WERI-Rb-1 (cell line): ENCODE data around the gene VAX1.

Source experiments
- DNase-seq: peaks from one replicate; pipeline ENCODE4 v3.0.0-alpha.2; 2020
- H3K27ac ChIP-seq: fragments of 250-450 bp; sonication (Bioruptor Pico); 2 replicates; pipeline ENCODE4 v1.5.1; 2020; ENCODE audit warnings: mild to moderate bottlenecking, moderate library complexity
- H3K27me3 ChIP-seq: fragments of 250-450 bp; sonication (Bioruptor Pico); 2 replicates; pipeline ENCODE4 v1.5.1; 2021; ENCODE audit warnings: mild to moderate bottlenecking, low read depth, moderate library complexity; ENCODE audit not compliant: insufficient read depth, severe bottlenecking
- H3K36me3 ChIP-seq: fragments of 250-450 bp; sonication (Bioruptor Pico); 2 replicates; pipeline ENCODE4 v1.5.1; 2020; ENCODE audit warnings: mild to moderate bottlenecking, moderate library complexity
- H3K4me3 ChIP-seq: 2 replicates; pipeline ENCODE4 v1.5.1; 2011; ENCODE audit warnings: low read depth, mild to moderate bottlenecking, control low read depth, low read length
- H3K9me3 ChIP-seq: fragments of 250-450 bp; sonication (Bioruptor Pico); 2 replicates; pipeline ENCODE4 v1.5.1; 2021; ENCODE audit warnings: mild to moderate bottlenecking, moderate library complexity; ENCODE audit not compliant: severe bottlenecking
- TF ChIP-seq, protein P1 (sequence below): IDR thresholded peaks from 2 replicates; pipeline ENCODE4 v1.5.1; 2011; ENCODE audit warnings: low read depth, mild to moderate bottlenecking, control low read depth, inconsistent platforms, low read length

VAX1 gene

DNA sequence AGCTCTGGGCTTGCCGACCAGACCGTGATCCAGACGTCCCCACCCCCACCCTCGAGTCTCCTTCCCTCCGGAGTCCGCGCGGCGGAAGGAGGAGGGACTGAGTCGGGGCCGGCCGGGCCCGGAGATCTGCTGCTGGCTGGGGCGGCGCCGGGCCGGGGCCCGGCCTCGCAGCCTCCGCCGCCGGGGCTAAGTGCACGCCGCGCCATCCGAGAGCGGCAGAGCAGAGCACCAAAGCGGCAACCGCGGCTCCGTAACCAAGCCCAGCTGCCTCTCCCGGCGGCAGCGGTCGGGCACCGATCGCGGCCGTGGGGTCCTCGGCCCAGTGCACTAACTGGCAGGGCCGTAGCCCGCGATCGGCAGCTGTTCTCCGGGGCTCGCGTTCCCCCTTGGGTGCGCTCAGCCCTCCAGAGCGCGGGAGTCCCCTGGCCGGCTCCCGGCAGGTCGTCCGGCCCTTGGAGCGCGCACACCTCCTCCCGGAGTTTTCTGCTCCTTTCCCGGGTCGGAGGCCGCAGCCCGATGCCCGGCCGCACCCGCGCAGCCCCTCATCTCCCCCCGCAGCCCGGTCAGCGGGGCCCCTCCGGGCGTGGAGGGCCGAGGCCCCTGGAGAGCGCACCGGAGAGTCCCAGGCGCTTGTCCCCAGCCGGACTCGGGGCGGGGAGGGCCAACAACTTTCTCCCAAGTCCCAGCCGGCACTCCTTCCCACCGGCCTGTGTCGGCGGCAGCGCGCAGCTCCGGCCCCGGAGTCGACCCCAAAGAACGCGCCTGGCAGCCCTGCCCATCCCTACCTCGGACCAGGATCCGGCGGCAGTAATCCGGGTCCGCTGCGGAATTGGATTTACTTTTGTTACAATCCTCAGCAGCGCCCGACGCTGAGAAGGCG lies 799 bp downstream of the VAX1 start:
- Histone ChIP-seq H3K36me3 (peaks cover 4% of the 10 kb centered on the region), H3K27me3 (peaks cover 10% of the 10 kb centered on the region)
- TF ChIP-seq, protein P1, sequence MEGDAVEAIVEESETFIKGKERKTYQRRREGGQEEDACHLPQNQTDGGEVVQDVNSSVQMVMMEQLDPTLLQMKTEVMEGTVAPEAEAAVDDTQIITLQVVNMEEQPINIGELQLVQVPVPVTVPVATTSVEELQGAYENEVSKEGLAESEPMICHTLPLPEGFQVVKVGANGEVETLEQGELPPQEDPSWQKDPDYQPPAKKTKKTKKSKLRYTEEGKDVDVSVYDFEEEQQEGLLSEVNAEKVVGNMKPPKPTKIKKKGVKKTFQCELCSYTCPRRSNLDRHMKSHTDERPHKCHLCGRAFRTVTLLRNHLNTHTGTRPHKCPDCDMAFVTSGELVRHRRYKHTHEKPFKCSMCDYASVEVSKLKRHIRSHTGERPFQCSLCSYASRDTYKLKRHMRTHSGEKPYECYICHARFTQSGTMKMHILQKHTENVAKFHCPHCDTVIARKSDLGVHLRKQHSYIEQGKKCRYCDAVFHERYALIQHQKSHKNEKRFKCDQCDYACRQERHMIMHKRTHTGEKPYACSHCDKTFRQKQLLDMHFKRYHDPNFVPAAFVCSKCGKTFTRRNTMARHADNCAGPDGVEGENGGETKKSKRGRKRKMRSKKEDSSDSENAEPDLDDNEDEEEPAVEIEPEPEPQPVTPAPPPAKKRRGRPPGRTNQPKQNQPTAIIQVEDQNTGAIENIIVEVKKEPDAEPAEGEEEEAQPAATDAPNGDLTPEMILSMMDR: no peak

DNA sequence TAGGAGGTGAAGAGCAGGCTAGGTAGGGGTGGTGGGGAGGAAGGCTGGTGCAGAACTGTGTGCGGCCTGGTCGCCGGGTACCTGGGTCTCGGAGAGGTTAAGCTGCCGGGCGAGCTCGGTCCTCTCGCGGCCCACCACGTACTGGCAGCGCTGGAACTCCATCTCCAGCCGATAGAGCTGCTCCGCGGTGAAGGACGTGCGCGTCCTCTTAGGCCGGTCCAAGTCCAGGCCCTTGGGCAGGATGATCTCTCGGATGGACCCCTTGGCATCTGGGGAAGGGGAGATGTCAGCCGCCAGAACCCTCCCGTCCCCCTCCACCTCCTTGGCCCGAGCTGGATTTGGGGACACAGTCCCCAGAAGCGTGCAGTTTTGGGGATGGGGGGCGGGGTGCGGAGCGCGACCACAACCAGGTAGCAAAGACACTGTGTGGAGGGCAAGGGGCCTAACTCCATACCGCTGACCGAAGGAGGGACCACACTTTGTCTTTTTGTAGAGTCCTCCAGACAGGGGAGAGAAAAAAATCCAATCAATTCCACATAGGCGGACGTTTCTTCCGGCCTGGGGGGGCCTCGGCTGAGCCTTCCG lies 1.6 kb downstream of the VAX1 start:
- peaks cover 4% of the 10 kb centered on the region for H3K36me3 ChIP-seq
- H3K9me3 ChIP-seq: peaks cover 4% of the 10 kb centered on the region
- H3K4me3 ChIP-seq: peak overlapping the region; percentile 81
- H3K27me3 ChIP-seq: peaks cover 10% of the 10 kb centered on the region
- DNase-seq: no peak
- TF ChIP-seq, protein P1: no peak
- H3K27ac ChIP-seq: peak overlapping the region; percentile 79

More for the DNA sequence above, 799 bp downstream of the VAX1 start:
- peak; percentile 65 for DNase-seq
- H3K9me3 ChIP-seq: peaks cover 4% of the 10 kb centered on the region
- H3K4me3 ChIP-seq: peak overlapping the region; percentile 81
- H3K27ac ChIP-seq: peak overlapping the region; percentile 79

DNA sequence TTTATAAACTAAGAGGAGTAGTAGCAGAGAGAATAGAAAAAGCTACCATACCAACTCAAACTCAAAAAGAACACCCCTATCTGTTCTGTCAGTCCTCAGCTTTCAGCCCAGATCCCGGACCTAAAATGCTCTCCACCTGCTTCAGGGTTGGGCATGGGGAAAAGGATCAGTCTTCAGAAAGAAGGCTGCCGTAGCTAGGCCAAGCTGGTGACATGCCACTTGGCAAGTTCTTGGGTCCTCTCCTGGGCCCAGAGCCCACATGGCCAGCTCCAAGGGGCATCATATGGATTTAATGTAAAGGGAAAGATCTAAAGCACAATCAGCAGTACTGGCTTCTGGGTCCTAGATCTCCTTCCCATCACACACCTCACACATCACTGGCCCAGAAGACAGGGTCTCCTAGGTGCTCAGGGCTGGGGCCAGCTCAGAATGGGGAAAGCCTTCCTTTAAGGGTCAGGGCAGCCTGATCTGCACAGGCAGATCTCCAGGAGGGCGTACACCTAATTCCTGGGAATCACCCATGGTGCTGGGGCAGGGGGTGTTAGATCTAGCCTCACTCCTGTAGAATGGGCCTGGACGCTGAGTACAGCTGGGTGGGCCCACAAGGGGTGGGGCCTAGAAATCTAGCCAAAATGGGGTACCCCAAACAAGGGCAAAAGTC lies 2.5 kb downstream of the VAX1 start:
- H3K27me3 ChIP-seq: peaks cover 10% of the 10 kb centered on the region

DNA sequence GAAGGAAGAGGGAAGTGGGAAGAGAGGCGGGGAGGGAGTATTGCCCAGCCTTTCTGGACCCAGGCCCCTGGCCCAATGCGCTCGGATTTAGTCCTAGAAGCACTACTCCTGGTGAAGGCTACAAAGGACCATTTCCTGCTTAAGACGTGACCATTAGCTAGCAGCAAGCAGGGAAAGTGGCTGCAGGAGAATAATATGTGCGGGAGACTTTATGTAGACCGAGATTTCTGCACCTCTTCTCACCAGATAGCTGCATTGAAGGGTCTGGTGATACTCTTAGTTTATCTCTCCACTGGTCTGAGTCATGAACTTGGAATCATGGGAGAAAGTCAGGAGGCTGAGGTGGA lies 3.1 kb downstream of the VAX1 start:
- peaks cover 4% of the 10 kb centered on the region for H3K36me3 ChIP-seq
- H3K27ac ChIP-seq: peak overlapping the region; percentile 75
- no peak for DNase-seq
- peaks cover 10% of the 10 kb centered on the region for H3K27me3 ChIP-seq
- TF ChIP-seq, protein P1: no peak
- no peaks in the 10 kb centered on the region for H3K9me3 ChIP-seq
- H3K4me3 ChIP-seq: no peak overlapping the region

More for the DNA sequence above, 2.5 kb downstream of the VAX1 start:
- peaks cover 4% of the 10 kb centered on the region for H3K9me3 ChIP-seq
- no peak overlapping the region for H3K4me3 ChIP-seq
- DNase-seq: no peak
- peak overlapping the region; percentile 75; the same call in 1 of the 2 replicates for H3K27ac ChIP-seq
- peaks cover 4% of the 10 kb centered on the region for H3K36me3 ChIP-seq
- TF ChIP-seq, protein P1: no peak

DNA sequence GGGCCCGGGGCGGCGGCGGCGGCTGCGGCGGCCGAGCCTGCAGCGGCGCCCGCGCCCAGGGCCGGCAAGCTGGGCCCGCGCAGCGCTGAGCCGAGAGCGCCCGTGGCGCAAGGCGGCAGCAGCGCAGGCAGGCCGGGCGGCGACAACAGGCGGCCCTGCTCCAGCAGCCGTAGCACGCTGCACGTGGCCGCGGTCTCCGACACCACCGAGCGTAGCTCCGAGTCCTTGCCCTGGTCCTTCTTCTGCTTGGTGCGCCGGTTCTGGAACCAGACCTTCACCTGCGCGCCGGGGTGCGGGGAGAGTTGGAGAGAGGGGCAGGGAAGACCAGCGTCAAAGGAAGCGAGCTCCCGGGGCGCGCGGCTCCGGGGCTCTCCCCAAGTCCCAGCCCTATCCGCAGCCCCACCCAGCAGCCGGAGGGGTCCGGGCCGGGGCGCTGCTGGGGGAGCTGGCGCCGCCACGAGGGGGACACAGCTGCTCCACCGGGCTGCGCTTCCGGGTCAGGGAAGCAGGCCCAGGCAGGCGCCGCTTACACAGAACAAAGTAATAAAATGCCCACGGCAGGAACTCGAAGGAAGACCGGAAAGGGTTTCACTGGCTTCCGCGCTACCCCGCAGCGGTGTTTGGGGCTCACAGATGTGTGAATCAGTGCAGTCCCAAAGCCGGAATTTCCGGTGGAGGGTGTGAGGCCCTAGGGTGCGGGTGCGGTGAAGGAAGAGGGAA lies 3.6 kb downstream of the VAX1 start:
- Histone ChIP-seq H3K36me3 (peaks cover 4% of the 10 kb centered on the region), H3K27ac (peak overlapping the region; percentile 75), H3K9me3 (no peaks in the 10 kb centered on the region), H3K27me3 (peaks cover 7% of the 10 kb centered on the region), H3K4me3 (peak overlapping the region; percentile 34)
- peak; percentile 64 for DNase-seq
- TF ChIP-seq, protein P1: peak; percentile 36; the same call in 1 of the 2 replicates
